HG03060 (cell line): ENCODE results near the gene TMEM123.
A peak's percentile ranks its signal among the peaks of the same experiment; 100 is the strongest.
"Not testable (repeated sequence)": the region's sequence is repeated elsewhere in the genome, so short reads cannot be mapped to it uniquely, and the experiment has no call there.

Experiments used
- ATAC-seq: cut with Tn5 transposase; IDR thresholded peaks from one replicate; pipeline ENCODE4 v1.9.1; 2021; ENCODE audit warnings: low read depth, moderate number of reproducible peaks; ENCODE audit not compliant: unreplicated experiment

The TMEM123 gene

GRCh38 chr11:102374633-102375424 is 77.7 kb downstream of the TMEM123 start:
- ATAC-seq = not testable (repeated sequence)

- peak; percentile 100 for ATAC-seq
Measured at GRCh38 chr11:102368472-102368871, 84.1 kb downstream of the TMEM123 start.

- ATAC-seq = no peak
Measured at GRCh38 chr11:102367364-102367763, 85.2 kb downstream of the TMEM123 start.

GRCh38 chr11:102364991-102365390 is 87.6 kb downstream of the TMEM123 start:
- no peak for ATAC-seq

GRCh38 chr11:102361086-102362031 is 91.2 kb downstream of the TMEM123 start:
- ATAC-seq = peak; percentile 95

GRCh38 chr11:102360681-102361080 is 91.9 kb downstream of the TMEM123 start:
- ATAC-seq = no peak

GRCh38 chr11:102359372-102359771 is 93.2 kb downstream of the TMEM123 start:
- ATAC-seq = no peak

GRCh38 chr11:102357116-102357515 is 95.4 kb downstream of the TMEM123 start:
- no peak for ATAC-seq

GRCh38 chr11:102347462-102348370 is 104.8 kb downstream of the TMEM123 start:
- ATAC-seq = no peak

- ATAC-seq = peak; percentile 65
Measured at GRCh38 chr11:102346748-102347461, 105.7 kb downstream of the TMEM123 start, which contains the start of gene BIRC2. BIRC2 (plus strand) TSS chr11:102347214; CDS start chr11:102349855, 2,641 bp downstream.

- no peak for ATAC-seq
Measured at GRCh38 chr11:102346456-102346747, 106.2 kb downstream of the TMEM123 start.
